Lung (tissue), 12 donors: ENCODE measurements around the gene EPN1. TPM values are rescaled to one million over a fixed set of nuclear protein-coding genes. Genes with fewer than 3 reads are reported as not detected.

Experiments
- ATAC-seq: fragments of 200-7000 bp; cut with Tn5 transposase; one replicate; pipeline ENCODE4 v1.9.1; 2020; ENCODE audit warnings: moderate number of reproducible peaks; ENCODE audit not compliant: insufficient read depth, low FRiP score
- DNase-seq, 3 donors: peaks; one replicate each; pipeline ENCODE4 v3.0.0-alpha.2; 2013 to 2017
- H3K27ac ChIP-seq, 2 donors: one replicate each; pipeline ENCODE4 v1.5.1; 2013; ENCODE audit warnings: mild to moderate bottlenecking in 2 of 2, moderate library complexity in 2 of 2, control low read depth in 1 of 2, inconsistent platforms in 1 of 2, low read depth in 1 of 2, low read length in 1 of 2
- H3K27me3 ChIP-seq, 3 donors: one replicate each; pipeline ENCODE4 v1.5.1; 2013; ENCODE audit warnings: low read length in 2 of 3; ENCODE audit not compliant: control insufficient read depth in 3 of 3, insufficient read depth in 3 of 3
- H3K36me3 ChIP-seq, 4 donors: one replicate each; pipeline ENCODE4 v1.5.1; 2013; ENCODE audit warnings: low read length in 4 of 4, mild to moderate bottlenecking in 1 of 4, moderate library complexity in 1 of 4; ENCODE audit not compliant: control insufficient read depth in 4 of 4, insufficient read depth in 4 of 4
- H3K4me1 ChIP-seq, 5 donors: one replicate each; pipeline ENCODE4 v1.5.1; 2013; ENCODE audit warnings: low read length in 5 of 5, mild to moderate bottlenecking in 2 of 5, moderate library complexity in 1 of 5; ENCODE audit not compliant: control insufficient read depth in 5 of 5, insufficient read depth in 5 of 5
- H3K4me3 ChIP-seq: one replicate; pipeline ENCODE4 v1.5.1; 2013; ENCODE audit warnings: mild to moderate bottlenecking, control low read depth, moderate library complexity
- H3K9ac ChIP-seq, 2 donors: one replicate each; pipeline ENCODE4 v1.5.1; 2013; ENCODE audit warnings: low read length in 2 of 2, control low read depth in 1 of 2; ENCODE audit not compliant: insufficient read depth in 1 of 2
- H3K9me3 ChIP-seq, 4 donors: one replicate each; pipeline ENCODE4 v1.5.1; 2013; ENCODE audit warnings: low read length in 3 of 4, mild to moderate bottlenecking in 1 of 4, moderate library complexity in 1 of 4; ENCODE audit not compliant: control insufficient read depth in 4 of 4, insufficient read depth in 3 of 4
- CTCF ChIP-seq: IDR thresholded peaks from 2 replicates; pipeline ENCODE4 v1.5.1; 2012; ENCODE audit warnings: mild to moderate bottlenecking; ENCODE audit errors: control extremely low read depth, extremely low read depth
- WGBS, 2 donors: extraction: QIAGEN DNeasy Blood & Tissue Kit; methylation state at CpG; one replicate each; pipeline ENCODE4 v1.1.7; 2013; 5-methylcytosine and 5-hydroxymethylcytosine counted together
- polyA plus RNA-seq, 2 donors: library from polyadenylated mRNA; stranded (reverse); fragments of 200-250 nt; gene quantifications; one replicate each; pipeline ENCODE4 v1.2.1, GENCODE V29; 2013
- total RNA-seq, 2 donors: library from RNA; depleted of rRNA in 1 of 2; stranded (reverse); fragments of >200 nt in 1 of 2; gene quantifications; one replicate each; pipeline ENCODE4 v1.2.1, GENCODE V29; 2014 to 2021
- donor health status: control.
- donor health status: control.
- donor health status: Bipolar disorder and iron deficiency.
- donor health status: healthy.
- donor health status: DM: yes; HTN: yes; CAD: no.

The EPN1 gene
- total and polyA plus RNA-seq, 4 donors = 84.8 to 140 (median 99.5) TPM

- Histone ChIP-seq H3K9me3 (no peaks in the 10 kb centered on the region), H3K9ac (no peak overlapping the region), H3K27me3 (no peaks in the 10 kb centered on the region), H3K27ac (no peak overlapping the region), H3K4me3 (no peak overlapping the region), H3K36me3 (peaks cover 0 to 5% (median 4%) of the 10 kb centered on the region in 4 donors), H3K4me1 (peaks cover 4 to 30% (median 15%) of the 10 kb centered on the region in 5 donors)
- ATAC-seq (no peak), DNase-seq (no peak)
- TF ChIP-seq CTCF = no peak
- WGBS, 2 donors = 82 to 86% methylated on average over 69 to 71 of the region's 71 CpGs
Observed at GRCh38 chr19:55652311-55653128, 22.5 kb upstream of the EPN1 start.

- no peaks in the 10 kb centered on the region for H3K27me3 ChIP-seq
- TF ChIP-seq CTCF = peak; percentile 100
- H3K9ac ChIP-seq = peak overlapping the region; percentile 95 to 98
- H3K9me3 ChIP-seq = no peaks in the 10 kb centered on the region
- 0 to 1% methylated on average over 57 of the region's 57 CpGs for WGBS, 2 donors
- DNase-seq (peak; percentile 100), ATAC-seq (peak; percentile 56)
- peak overlapping the region; percentile 94 to 97 for H3K27ac ChIP-seq
- peaks cover 13 to 37% (median 25%) of the 10 kb centered on the region in 5 donors for H3K4me1 ChIP-seq
- peak overlapping the region; percentile 10 for H3K4me3 ChIP-seq
- peaks cover 0 to 6% (median 4%) of the 10 kb centered on the region in 4 donors for H3K36me3 ChIP-seq
Observed at GRCh38 chr19:55653651-55654322, 21.2 kb upstream of the EPN1 start.

- Histone ChIP-seq H3K4me1 (peaks cover 13 to 31% (median 22%) of the 10 kb centered on the region in 5 donors), H3K9ac (peak overlapping the region; percentile 95 to 98), H3K36me3 (peaks cover 0 to 7% (median 6%) of the 10 kb centered on the region in 4 donors), H3K9me3 (no peaks in the 10 kb centered on the region), H3K27me3 (no peaks in the 10 kb centered on the region), H3K27ac (peak overlapping the region; percentile 94 to 97), H3K4me3 (peak overlapping the region; percentile 47)
- ATAC-seq (peak; percentile 88), DNase-seq (peak; percentile 99 to 100 (median 100))
- 0% methylated on average over 46 to 52 of the region's 52 CpGs for WGBS, 2 donors
- TF ChIP-seq CTCF = no peak
Observed at GRCh38 chr19:55654323-55654867, 20.6 kb upstream of the EPN1 start.
